ENCODE results near the gene PER1. TPM values are rescaled to one million over a fixed set of nuclear protein-coding genes. Genes with fewer than 3 reads are reported as not detected.

PER1 gene
- total and polyA plus RNA-seq, 4 donors: 34.3 to 297 (median 173) TPM

DNA sequence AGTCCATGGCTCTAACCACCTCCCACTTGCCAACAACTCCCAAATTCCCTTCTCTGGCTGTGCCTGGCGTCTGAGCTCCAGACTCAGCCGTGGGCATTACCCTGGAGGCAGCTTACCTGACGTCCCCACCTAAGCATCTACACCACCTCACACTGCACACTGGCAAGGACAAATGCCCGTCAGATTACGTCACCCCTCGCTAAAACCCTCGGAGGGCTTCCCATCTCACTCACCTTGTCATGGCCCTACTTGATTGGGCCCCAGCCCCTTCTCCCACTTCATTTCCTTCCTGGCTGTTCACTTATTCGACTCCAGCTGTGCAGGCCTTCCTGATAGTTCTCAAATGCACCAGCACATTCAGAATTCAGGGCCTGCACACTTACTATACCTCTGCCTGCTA is 47.3 kb downstream of the PER1 start:
- WGBS, 2 donors: 85 to 86% methylated on average over 8 of the region's 8 CpGs
- DNase-seq (no peak), ATAC-seq (ENCODE audit: low FRiP score) (no peak)
- intact Hi-C loops (cut with DNase I): no loop called here
- no peaks in the 10 kb centered on the region for H3K9me3 ChIP-seq (ENCODE audit: control insufficient read depth, low read length)
- H3K4me3 ChIP-seq (ENCODE audit: low read length in 2 of 2): no peak overlapping the region
- no peaks in the 10 kb centered on the region for H3K27me3 ChIP-seq (ENCODE audit: control insufficient read depth in 1 of 2, insufficient read depth in 2 of 2, low read length in 1 of 2)
- H3K27ac ChIP-seq (ENCODE audit: low read depth in 1 of 2, low read length in 2 of 2): no peak overlapping the region
- H3K36me3 ChIP-seq (ENCODE audit: control insufficient read depth in 1 of 2, insufficient read depth in 2 of 2, low read length in 1 of 2): no peaks in the 10 kb centered on the region
- H3K4me1 ChIP-seq (ENCODE audit: control insufficient read depth in 1 of 2, insufficient read depth in 2 of 2, low read length in 2 of 2): no peaks in the 10 kb centered on the region

DNA sequence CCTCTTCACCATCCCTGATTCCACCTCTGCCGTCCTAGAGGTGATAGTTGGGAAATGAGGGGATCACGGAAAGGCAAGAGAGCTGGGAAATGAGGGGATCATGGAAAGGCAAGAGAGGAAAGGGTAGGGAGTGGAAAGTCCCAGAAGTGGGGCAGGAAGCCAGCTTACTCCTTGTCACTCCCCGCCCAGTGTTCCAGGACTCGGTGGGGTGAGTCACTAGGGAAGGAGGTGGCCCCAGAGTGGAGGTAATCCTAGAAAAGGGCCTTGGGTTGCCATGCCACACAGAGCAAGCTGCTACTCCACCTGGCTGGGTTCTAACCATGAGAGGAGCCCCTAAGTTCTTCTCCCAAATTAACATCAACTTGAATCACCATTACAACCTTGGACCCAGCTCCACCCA is 48.7 kb downstream of the PER1 start:
- no peaks in the 10 kb centered on the region for H3K9me3 ChIP-seq (ENCODE audit: control insufficient read depth, low read length)
- no peak for DNase-seq
- intact Hi-C loops (cut with DNase I): no loop called here
- H3K27ac ChIP-seq (ENCODE audit: low read depth in 1 of 2, low read length in 2 of 2): no peak overlapping the region
- no peak overlapping the region for H3K4me3 ChIP-seq (ENCODE audit: low read length in 2 of 2)
- no peaks in the 10 kb centered on the region for H3K36me3 ChIP-seq (ENCODE audit: control insufficient read depth in 1 of 2, insufficient read depth in 2 of 2, low read length in 1 of 2)
- WGBS, 2 donors: 76 to 78% methylated on average over 4 of the region's 4 CpGs
- H3K4me1 ChIP-seq (ENCODE audit: control insufficient read depth in 1 of 2, insufficient read depth in 2 of 2, low read length in 2 of 2): no peaks in the 10 kb centered on the region
- H3K27me3 ChIP-seq (ENCODE audit: control insufficient read depth in 1 of 2, insufficient read depth in 2 of 2, low read length in 1 of 2): no peaks in the 10 kb centered on the region
- no peak for ATAC-seq (ENCODE audit: low FRiP score)

DNA sequence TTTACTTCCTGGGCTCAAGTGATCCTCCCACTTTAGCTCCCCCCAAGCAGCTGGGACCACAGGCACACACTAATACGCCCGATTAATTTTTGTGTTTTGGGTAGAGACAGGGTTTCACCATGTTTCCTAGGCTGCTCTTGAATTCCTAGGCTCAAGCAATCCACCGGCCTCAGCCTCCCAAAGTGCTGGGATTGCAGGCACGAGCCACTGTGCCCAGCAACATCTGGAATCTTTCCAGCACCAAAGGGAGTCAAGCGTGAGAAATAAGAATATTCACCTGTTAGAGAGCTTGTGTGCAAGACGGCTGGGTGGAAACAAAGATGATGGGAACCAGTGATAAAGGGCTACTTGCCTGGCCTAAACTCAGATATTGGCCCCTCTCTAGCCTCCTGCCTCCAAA is 50.5 kb downstream of the PER1 start:
- intact Hi-C loops (cut with DNase I): no loop called here
- H3K36me3 ChIP-seq (ENCODE audit: control insufficient read depth in 1 of 2, insufficient read depth in 2 of 2, low read length in 1 of 2): no peaks in the 10 kb centered on the region
- H3K9me3 ChIP-seq (ENCODE audit: control insufficient read depth, low read length): no peaks in the 10 kb centered on the region
- DNase-seq (no peak), ATAC-seq (ENCODE audit: low FRiP score) (no peak)
- no peak overlapping the region for H3K4me3 ChIP-seq (ENCODE audit: low read length in 2 of 2)
- H3K27ac ChIP-seq (ENCODE audit: low read depth in 1 of 2, low read length in 2 of 2): no peak overlapping the region
- H3K4me1 ChIP-seq (ENCODE audit: control insufficient read depth in 1 of 2, insufficient read depth in 2 of 2, low read length in 2 of 2): no peaks in the 10 kb centered on the region
- 69 to 72% methylated on average over 6 of the region's 6 CpGs for WGBS, 2 donors
- no peaks in the 10 kb centered on the region for H3K27me3 ChIP-seq (ENCODE audit: control insufficient read depth in 1 of 2, insufficient read depth in 2 of 2, low read length in 1 of 2)

DNA sequence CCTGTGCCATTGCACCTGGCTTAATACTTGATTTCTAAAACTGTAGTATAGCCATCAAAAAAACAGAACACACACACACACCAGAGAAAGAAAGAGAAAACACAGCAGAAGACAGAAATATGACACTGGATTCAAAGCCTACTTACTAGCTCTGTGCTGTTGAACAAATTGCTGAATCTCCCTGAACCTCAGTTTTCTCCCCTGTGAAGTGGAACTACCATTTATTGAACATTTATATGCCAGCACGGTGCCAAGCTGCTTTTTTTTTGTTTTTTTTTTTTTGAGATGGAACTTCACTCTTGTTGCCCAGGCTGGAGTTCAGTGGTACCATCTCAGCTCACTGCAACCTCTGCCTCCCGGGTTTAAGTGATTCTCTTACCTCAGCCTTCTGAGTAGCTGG is 51.4 kb downstream of the PER1 start:
- Histone ChIP-seq H3K4me1 (ENCODE audit: control insufficient read depth in 1 of 2, insufficient read depth in 2 of 2, low read length in 2 of 2) (no peaks in the 10 kb centered on the region), H3K27ac (ENCODE audit: low read depth in 1 of 2, low read length in 2 of 2) (no peak overlapping the region), H3K36me3 (ENCODE audit: control insufficient read depth in 1 of 2, insufficient read depth in 2 of 2, low read length in 1 of 2) (no peaks in the 10 kb centered on the region), H3K4me3 (ENCODE audit: low read length in 2 of 2) (no peak overlapping the region), H3K9me3 (ENCODE audit: control insufficient read depth, low read length) (no peaks in the 10 kb centered on the region), H3K27me3 (ENCODE audit: control insufficient read depth in 1 of 2, insufficient read depth in 2 of 2, low read length in 1 of 2) (no peaks in the 10 kb centered on the region)
- ATAC-seq (ENCODE audit: low FRiP score) (no peak), DNase-seq (no peak)
- WGBS, 2 donors: 83 to 85% methylated on average over 2 of the region's 2 CpGs
- intact Hi-C loops (cut with DNase I): no loop called here

GRCh38 chr17:8100111-8100510 is 52.1 kb downstream of the PER1 start:
- Histone ChIP-seq H3K4me3 (ENCODE audit: low read length in 2 of 2) (no peak overlapping the region), H3K4me1 (ENCODE audit: control insufficient read depth in 1 of 2, insufficient read depth in 2 of 2, low read length in 2 of 2) (no peaks in the 10 kb centered on the region), H3K9me3 (ENCODE audit: control insufficient read depth, low read length) (no peaks in the 10 kb centered on the region), H3K36me3 (ENCODE audit: control insufficient read depth in 1 of 2, insufficient read depth in 2 of 2, low read length in 1 of 2) (no peaks in the 10 kb centered on the region), H3K27me3 (ENCODE audit: control insufficient read depth in 1 of 2, insufficient read depth in 2 of 2, low read length in 1 of 2) (no peaks in the 10 kb centered on the region), H3K27ac (ENCODE audit: low read depth in 1 of 2, low read length in 2 of 2) (no peak overlapping the region)
- intact Hi-C loops (cut with DNase I): no loop called here
- WGBS, 2 donors: 30 to 54% methylated on average over 2 of the region's 2 CpGs
- DNase-seq (no peak), ATAC-seq (ENCODE audit: low FRiP score) (no peak)

DNA sequence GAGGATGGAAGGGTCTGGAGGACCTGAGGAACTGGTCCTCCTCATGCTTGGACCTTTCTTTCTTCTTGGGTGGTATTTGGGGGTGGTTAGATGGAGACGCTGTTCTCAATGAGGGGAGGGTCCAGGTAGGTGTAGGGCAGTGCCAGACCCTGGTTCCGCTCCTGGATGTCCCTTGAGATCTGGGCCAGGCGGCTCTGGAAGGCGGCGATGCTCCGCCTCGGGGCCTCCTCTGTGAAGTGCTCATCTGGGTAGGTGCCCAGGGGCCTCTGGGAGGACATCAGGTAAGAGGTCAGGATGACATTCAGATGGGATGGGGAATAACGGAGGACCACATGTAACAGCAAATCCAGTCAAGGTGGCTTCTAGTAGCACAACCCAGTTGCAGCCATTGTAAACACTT is 55.7 kb downstream of the PER1 start:
- Histone ChIP-seq H3K4me1 (ENCODE audit: control insufficient read depth in 1 of 2, insufficient read depth in 2 of 2, low read length in 2 of 2) (no peaks in the 10 kb centered on the region), H3K36me3 (ENCODE audit: control insufficient read depth in 1 of 2, insufficient read depth in 2 of 2, low read length in 1 of 2) (no peaks in the 10 kb centered on the region), H3K27ac (ENCODE audit: low read depth in 1 of 2, low read length in 2 of 2) (no peak overlapping the region), H3K9me3 (ENCODE audit: control insufficient read depth, low read length) (no peaks in the 10 kb centered on the region), H3K4me3 (ENCODE audit: low read length in 2 of 2) (no peak overlapping the region), H3K27me3 (ENCODE audit: control insufficient read depth in 1 of 2, insufficient read depth in 2 of 2, low read length in 1 of 2) (no peaks in the 10 kb centered on the region)
- DNase-seq (no peak), ATAC-seq (ENCODE audit: low FRiP score) (no peak)
- intact Hi-C loops (cut with DNase I): loop anchor here in 1 of 2 donors (10.0 kb wide), 1 partner anchor 208 kb away; no protein-coding TSS in a partner anchor
- WGBS, 2 donors: 91 to 92% methylated on average over 8 of the region's 8 CpGs

DNA sequence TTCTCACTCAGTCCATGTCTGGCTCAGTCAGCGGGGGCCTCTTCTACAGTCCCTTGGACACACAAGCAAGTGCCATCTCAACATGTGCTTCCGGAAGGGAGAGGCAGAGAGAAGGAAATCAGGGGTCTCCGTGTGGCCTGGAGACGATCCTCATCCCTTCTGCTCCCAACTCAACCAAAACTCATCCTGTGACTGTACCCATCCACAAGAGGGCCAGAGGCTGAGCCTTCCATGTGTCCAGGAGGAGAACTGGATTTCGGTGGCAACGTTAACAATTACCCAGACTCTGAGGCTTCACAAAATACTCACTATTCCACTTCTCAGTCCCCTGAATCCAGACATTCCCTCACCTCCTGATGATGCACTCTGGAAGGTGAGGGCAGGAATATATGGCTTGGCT is 56.8 kb downstream of the PER1 start:
- WGBS, 2 donors: 65 to 68% methylated on average over 6 of the region's 6 CpGs
- no peak for ATAC-seq (ENCODE audit: low FRiP score)
- DNase-seq: no peak
- intact Hi-C loops (cut with DNase I): loop anchor here in 1 of 2 donors (10.0 kb wide), 1 partner anchor 209 kb away; no protein-coding TSS in a partner anchor
- no peak overlapping the region for H3K27ac ChIP-seq (ENCODE audit: low read depth in 1 of 2, low read length in 2 of 2)
- H3K27me3 ChIP-seq (ENCODE audit: control insufficient read depth in 1 of 2, insufficient read depth in 2 of 2, low read length in 1 of 2): peaks cover 0 to 2% of the 10 kb centered on the region in 2 donors
- H3K4me3 ChIP-seq (ENCODE audit: low read length in 2 of 2): no peak overlapping the region
- no peaks in the 10 kb centered on the region for H3K36me3 ChIP-seq (ENCODE audit: control insufficient read depth in 1 of 2, insufficient read depth in 2 of 2, low read length in 1 of 2)
- H3K9me3 ChIP-seq (ENCODE audit: control insufficient read depth, low read length): no peaks in the 10 kb centered on the region
- H3K4me1 ChIP-seq (ENCODE audit: control insufficient read depth in 1 of 2, insufficient read depth in 2 of 2, low read length in 2 of 2): no peaks in the 10 kb centered on the region

DNA sequence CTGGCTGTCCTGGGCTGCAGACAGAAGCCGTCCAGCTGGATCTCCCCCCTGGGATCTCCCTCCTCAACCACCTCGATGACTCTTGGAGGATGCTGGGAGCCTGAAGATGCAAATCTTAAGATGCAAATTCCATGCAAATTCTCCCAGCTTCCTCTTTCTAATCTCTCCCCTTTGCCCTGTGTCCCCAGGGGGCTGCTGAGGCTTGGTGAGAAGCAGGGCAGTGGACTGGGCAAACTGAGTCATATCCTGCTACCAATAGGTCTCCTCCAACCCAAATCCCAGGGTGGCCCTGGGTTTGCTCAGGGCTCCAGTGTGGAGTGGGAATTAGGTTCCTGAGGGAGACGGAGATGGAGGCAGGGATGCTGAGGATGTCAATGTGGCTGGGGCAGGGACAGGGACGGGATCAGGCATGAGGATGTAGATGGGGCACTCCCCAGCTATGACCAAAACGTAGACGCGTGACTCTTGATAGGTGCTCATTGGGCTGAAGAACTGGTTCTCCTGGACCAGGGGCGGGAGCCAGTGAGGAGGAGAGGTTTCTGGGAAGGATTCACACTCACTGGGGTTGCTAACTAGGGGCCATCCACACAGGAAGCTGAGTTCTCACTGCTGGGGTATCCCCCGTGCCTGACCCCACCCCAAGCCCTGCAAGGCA is 61.0 kb downstream of the PER1 start:
- intact Hi-C loops (cut with DNase I): loop anchor here in 1 of 2 donors (10.0 kb wide), 1 partner anchor 214 kb away; no protein-coding TSS in a partner anchor

More for the DNA sequence above, 61.0 kb downstream of the PER1 start:
- H3K4me3 ChIP-seq (ENCODE audit: low read length in 2 of 2): no peak overlapping the region
- H3K27me3 ChIP-seq (ENCODE audit: control insufficient read depth in 1 of 2, insufficient read depth in 2 of 2, low read length in 1 of 2): peaks cover 0 to 2% of the 10 kb centered on the region in 2 donors
- H3K36me3 ChIP-seq (ENCODE audit: control insufficient read depth in 1 of 2, insufficient read depth in 2 of 2, low read length in 1 of 2): no peaks in the 10 kb centered on the region
- ATAC-seq (ENCODE audit: low FRiP score) (no peak), DNase-seq (no peak)
- H3K9me3 ChIP-seq (ENCODE audit: control insufficient read depth, low read length): no peaks in the 10 kb centered on the region
- H3K4me1 ChIP-seq (ENCODE audit: control insufficient read depth in 1 of 2, insufficient read depth in 2 of 2, low read length in 2 of 2): no peaks in the 10 kb centered on the region
- WGBS, 2 donors: 53 to 57% methylated on average over 9 of the region's 9 CpGs
- H3K27ac ChIP-seq (ENCODE audit: low read depth in 1 of 2, low read length in 2 of 2): no peak overlapping the region

Measured in aorta (tissue), 5 donors.